WTC11 (cell line): ENCODE data around the gene VMAC.

Source experiments
- ATF3 ChIP-seq: sonication (generic); formaldehyde crosslinking; conservative IDR thresholded peaks from 2 replicates; pipeline ENCODE4 v1.8.1; 2022; ENCODE audit warnings: mild to moderate bottlenecking, missing genetic modification reagents
- CREM ChIP-seq: sonication (generic); formaldehyde crosslinking; IDR thresholded peaks from 2 replicates; pipeline ENCODE4 v1.8.1; 2022; ENCODE audit warnings: mild to moderate bottlenecking, missing genetic modification reagents, moderate library complexity
- CTCF ChIP-seq: fragments of 200-600 bp; IDR thresholded peaks from 2 replicates; pipeline ENCODE4 v1.8.0; 2022; ENCODE audit warnings: antibody characterized with exemption
- ETV6 ChIP-seq: sonication (generic); formaldehyde crosslinking; IDR thresholded peaks from 2 replicates; pipeline ENCODE4 v1.8.1; 2022; ENCODE audit warnings: mild to moderate bottlenecking, missing genetic modification reagents
- FOXK1 ChIP-seq: sonication (generic); formaldehyde crosslinking; IDR thresholded peaks from 2 replicates; pipeline ENCODE4 v1.8.0; 2022; ENCODE audit warnings: mild to moderate bottlenecking, moderate library complexity, missing genetic modification reagents
- FOXP4 ChIP-seq: sonication (generic); formaldehyde crosslinking; IDR thresholded peaks from 2 replicates; pipeline ENCODE4 v1.8.0; 2022; ENCODE audit warnings: mild to moderate bottlenecking, missing genetic modification reagents
- GABPB1 ChIP-seq: sonication (generic); formaldehyde crosslinking; IDR thresholded peaks from 2 replicates; pipeline ENCODE4 v1.8.1; 2023; ENCODE audit warnings: mild to moderate bottlenecking, missing genetic modification reagents
- HMGXB4 ChIP-seq: sonication (generic); formaldehyde crosslinking; IDR thresholded peaks from 2 replicates; pipeline ENCODE4 v1.8.1; 2023; ENCODE audit warnings: mild to moderate bottlenecking, moderate library complexity, missing genetic modification reagents
- JUN ChIP-seq: sonication (generic); formaldehyde crosslinking; IDR thresholded peaks from 2 replicates; pipeline ENCODE4 v1.8.0; 2023; ENCODE audit warnings: mild to moderate bottlenecking, missing genetic modification reagents
- MAX ChIP-seq: sonication (generic); formaldehyde crosslinking; IDR thresholded peaks from 2 replicates; pipeline ENCODE4 v1.8.0; 2022; ENCODE audit warnings: mild to moderate bottlenecking, missing genetic modification reagents
- TCF7 ChIP-seq: sonication (generic); formaldehyde crosslinking; IDR thresholded peaks from 2 replicates; pipeline ENCODE4 v1.8.0; 2022; ENCODE audit warnings: mild to moderate bottlenecking, low read depth, missing genetic modification reagents, moderate library complexity
- ZNF416 ChIP-seq: fragments of 250-450 bp; sonication (Bioruptor Pico); IDR thresholded peaks from 2 replicates; pipeline ENCODE4 v1.9.0; 2021; ENCODE audit warnings: mild to moderate bottlenecking, inconsistent platforms
- ZNF423 ChIP-seq: fragments of 250-450 bp; sonication (Bioruptor Pico); IDR thresholded peaks from 2 replicates; pipeline ENCODE4 v2.1.2; 2022; ENCODE audit warnings: mild to moderate bottlenecking, moderate library complexity
- ZSCAN18 ChIP-seq: fragments of 250-450 bp; sonication (Bioruptor Pico); IDR thresholded peaks from 2 replicates; pipeline ENCODE4 v2.1.2; 2022; ENCODE audit warnings: mild to moderate bottlenecking, moderate library complexity

- no peak for TF ChIP-seq JUN (CRISPR knock-in tag)
- TF ChIP-seq FOXP4 (CRISPR knock-in tag) = no peak
- TF ChIP-seq CTCF = no peak
- no peak for TF ChIP-seq ATF3 (CRISPR knock-in tag)
- no peak for TF ChIP-seq MAX (CRISPR knock-in tag)
- TF ChIP-seq ZNF416 = no peak
- TF ChIP-seq HMGXB4 = no peak
- no peak for TF ChIP-seq ZSCAN18
- no peak for TF ChIP-seq CREM (CRISPR knock-in tag)
- TF ChIP-seq ZNF423 (CRISPR knock-in tag) = no peak
- no peak for TF ChIP-seq FOXK1 (CRISPR knock-in tag)
- no peak for TF ChIP-seq TCF7 (CRISPR knock-in tag)
- TF ChIP-seq ETV6 (CRISPR knock-in tag) = no peak
- TF ChIP-seq GABPB1 (CRISPR knock-in tag) = peak; percentile 91
These were observed 24.0 kb upstream of the VMAC start for GRCh38 chr19:5880604-5881078.
